Hepatocyte (in vitro differentiated cells): ENCODE results near the gene MCAM. TPM values are rescaled to one million over a fixed set of nuclear protein-coding genes. Genes with fewer than 3 reads are reported as not detected.

Source experiments
- DNase-seq: peaks from one replicate; pipeline ENCODE4 v3.0.0-alpha.2; 2016; ENCODE audit warnings: low spot score
- H2AFZ ChIP-seq: fragments of 200-600 bp; sonication (generic); 2 replicates; pipeline ENCODE4 v1.6.0; 2016; ENCODE audit warnings: antibody characterized with exemption, mild to moderate bottlenecking
- H3K27ac ChIP-seq: fragments of 200-600 bp; sonication (generic); 2 replicates; pipeline ENCODE4 v1.5.1; 2016; ENCODE audit warnings: mild to moderate bottlenecking
- H3K27me3 ChIP-seq: fragments of 200-600 bp; sonication (generic); 2 replicates; pipeline ENCODE4 v1.6.1; 2016
- H3K36me3 ChIP-seq: fragments of 200-600 bp; sonication (generic); replicated peaks from 2 replicates; pipeline ENCODE4 v1.5.1; 2016; ENCODE audit warnings: low read depth; ENCODE audit not compliant: insufficient read depth
- H3K4me1 ChIP-seq: fragments of 200-600 bp; sonication (generic); 2 replicates; pipeline ENCODE4 v1.5.1; 2016; ENCODE audit warnings: mild to moderate bottlenecking, moderate library complexity; ENCODE audit not compliant: insufficient read depth
- H3K4me2 ChIP-seq: fragments of 200-600 bp; sonication (generic); 2 replicates; pipeline ENCODE4 v1.6.0; 2016
- H3K4me3 ChIP-seq: fragments of 200-600 bp; sonication (generic); 2 replicates; pipeline ENCODE4 v1.5.1; 2016; ENCODE audit warnings: mild to moderate bottlenecking
- H3K79me2 ChIP-seq: fragments of 200-600 bp; sonication (generic); 2 replicates; pipeline ENCODE4 v1.6.0; 2017; ENCODE audit warnings: mild to moderate bottlenecking
- H3K9me2 ChIP-seq: fragments of 200-600 bp; sonication (generic); replicated peaks from 2 replicates; pipeline ENCODE4 v1.6.0; 2017; ENCODE audit warnings: mild to moderate bottlenecking; ENCODE audit not compliant: insufficient read depth
- H3K9me3 ChIP-seq: fragments of 200-600 bp; sonication (generic); 2 replicates; pipeline ENCODE4 v1.5.1; 2016; ENCODE audit warnings: low read depth, mild to moderate bottlenecking
- H4K20me1 ChIP-seq: fragments of 200-600 bp; sonication (generic); 2 replicates; pipeline ENCODE4 v1.6.0; 2016; ENCODE audit warnings: mild to moderate bottlenecking; ENCODE audit not compliant: insufficient read depth, poor library complexity, severe bottlenecking
- EZH2 ChIP-seq: fragments of 200-600 bp; sonication (generic); IDR thresholded peaks from 2 replicates; pipeline ENCODE4 v1.6.1; 2016; ENCODE audit warnings: antibody characterized with exemption, mild to moderate bottlenecking, borderline replicate concordance
- EZH2phosphoT487 ChIP-seq: fragments of 200-600 bp; sonication (generic); IDR thresholded peaks from one replicate; pipeline ENCODE4 v1.6.1; 2018; ENCODE audit warnings: antibody characterized with exemption, mild to moderate bottlenecking, low read depth, moderate library complexity; ENCODE audit not compliant: unreplicated experiment, severe bottlenecking
- WGBS: methylation state at CpG from one replicate; pipeline ENCODE4 v1.1.6; 2016; ENCODE audit warnings: low lambda C conversion rate; ENCODE audit errors: missing lambda C conversion rate; 5-methylcytosine and 5-hydroxymethylcytosine counted together
- polyA plus RNA-seq: library from polyadenylated mRNA; unstranded; fragments of >200 nt; fragmentation: Nextera tagmentation; extraction: Ambion mirVana; gene quantifications from 2 replicates; pipeline ENCODE4 v1.2.1, GENCODE V29; 2016
- total RNA-seq: library from RNA; depleted of rRNA; stranded (reverse); fragments of >200 nt; gene quantifications from 2 replicates; pipeline ENCODE4 v1.2.3, GENCODE V29; 2014
- TF ChIP-seq, protein P1 (sequence below): fragments of 200-600 bp; sonication (generic); IDR thresholded peaks from 2 replicates; pipeline ENCODE4 v1.5.1; 2016; ENCODE audit warnings: antibody characterized with exemption, mild to moderate bottlenecking; ENCODE audit not compliant: poor library complexity

Gene MCAM
- total and polyA plus RNA-seq, 2 experiments from 2014 or later, result 6.1 to 35.4 TPM

DNA sequence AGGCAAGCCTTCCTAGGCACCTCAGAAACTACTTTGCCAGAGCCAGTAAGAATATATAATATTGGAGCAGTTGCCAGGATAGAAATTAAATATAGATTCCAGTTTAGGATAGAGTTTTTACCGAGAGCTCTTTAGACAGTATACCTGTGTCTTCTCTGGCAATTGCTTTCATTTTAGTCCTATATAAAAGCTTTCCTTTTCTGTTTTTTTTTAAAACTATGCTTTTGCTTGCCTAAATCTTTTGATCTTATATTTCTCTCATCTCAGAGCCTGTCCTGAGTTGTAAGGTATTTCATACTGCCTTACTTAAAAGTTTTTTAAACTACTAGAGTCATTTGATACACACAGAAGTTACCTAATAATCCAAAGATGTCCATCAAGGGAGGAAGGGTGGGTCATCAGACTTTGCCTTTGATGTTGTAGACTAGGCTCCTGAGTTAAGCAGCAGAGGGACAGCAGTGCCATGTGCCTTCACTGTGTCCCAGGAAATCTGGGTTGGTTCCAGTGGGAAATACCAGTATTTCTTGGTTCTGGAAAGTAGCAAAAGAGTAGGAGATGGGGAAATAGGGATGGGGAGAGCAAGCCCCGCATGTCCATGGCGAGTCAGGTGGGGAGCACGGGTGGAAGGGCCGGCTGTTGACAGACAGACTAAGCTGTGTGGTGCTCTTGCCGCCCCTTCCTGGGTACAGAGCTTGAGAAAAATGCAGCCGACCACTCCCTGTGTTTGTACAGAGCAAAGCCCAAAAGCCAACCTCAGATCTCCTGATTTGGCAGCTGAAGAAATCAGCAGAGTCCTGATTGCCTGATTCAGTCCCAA is 11.2 kb downstream of the MCAM start:
- H3K9me3 ChIP-seq, result no peaks in the 10 kb centered on the region
- no peak overlapping the region for H3K4me3 ChIP-seq
- WGBS, result 89% methylated on average over 7 of the region's 7 CpGs
- H4K20me1 ChIP-seq, result no peaks in the 10 kb centered on the region
- no peaks in the 10 kb centered on the region for H3K27me3 ChIP-seq
- no peaks in the 10 kb centered on the region for H3K79me2 ChIP-seq
- no peaks in the 10 kb centered on the region for H3K36me3 ChIP-seq
- H3K27ac ChIP-seq, result no peak overlapping the region
- no peaks in the 10 kb centered on the region for H3K4me1 ChIP-seq
- H3K9me2 ChIP-seq, result no peaks in the 10 kb centered on the region
- TF ChIP-seq, protein P1, sequence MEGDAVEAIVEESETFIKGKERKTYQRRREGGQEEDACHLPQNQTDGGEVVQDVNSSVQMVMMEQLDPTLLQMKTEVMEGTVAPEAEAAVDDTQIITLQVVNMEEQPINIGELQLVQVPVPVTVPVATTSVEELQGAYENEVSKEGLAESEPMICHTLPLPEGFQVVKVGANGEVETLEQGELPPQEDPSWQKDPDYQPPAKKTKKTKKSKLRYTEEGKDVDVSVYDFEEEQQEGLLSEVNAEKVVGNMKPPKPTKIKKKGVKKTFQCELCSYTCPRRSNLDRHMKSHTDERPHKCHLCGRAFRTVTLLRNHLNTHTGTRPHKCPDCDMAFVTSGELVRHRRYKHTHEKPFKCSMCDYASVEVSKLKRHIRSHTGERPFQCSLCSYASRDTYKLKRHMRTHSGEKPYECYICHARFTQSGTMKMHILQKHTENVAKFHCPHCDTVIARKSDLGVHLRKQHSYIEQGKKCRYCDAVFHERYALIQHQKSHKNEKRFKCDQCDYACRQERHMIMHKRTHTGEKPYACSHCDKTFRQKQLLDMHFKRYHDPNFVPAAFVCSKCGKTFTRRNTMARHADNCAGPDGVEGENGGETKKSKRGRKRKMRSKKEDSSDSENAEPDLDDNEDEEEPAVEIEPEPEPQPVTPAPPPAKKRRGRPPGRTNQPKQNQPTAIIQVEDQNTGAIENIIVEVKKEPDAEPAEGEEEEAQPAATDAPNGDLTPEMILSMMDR, result no peak
- no peak for TF ChIP-seq EZH2
- TF ChIP-seq EZH2phosphoT487, result no peak
- H3K4me2 ChIP-seq, result no peak overlapping the region
- DNase-seq, result no peak
- no peak overlapping the region for H2AFZ ChIP-seq

DNA sequence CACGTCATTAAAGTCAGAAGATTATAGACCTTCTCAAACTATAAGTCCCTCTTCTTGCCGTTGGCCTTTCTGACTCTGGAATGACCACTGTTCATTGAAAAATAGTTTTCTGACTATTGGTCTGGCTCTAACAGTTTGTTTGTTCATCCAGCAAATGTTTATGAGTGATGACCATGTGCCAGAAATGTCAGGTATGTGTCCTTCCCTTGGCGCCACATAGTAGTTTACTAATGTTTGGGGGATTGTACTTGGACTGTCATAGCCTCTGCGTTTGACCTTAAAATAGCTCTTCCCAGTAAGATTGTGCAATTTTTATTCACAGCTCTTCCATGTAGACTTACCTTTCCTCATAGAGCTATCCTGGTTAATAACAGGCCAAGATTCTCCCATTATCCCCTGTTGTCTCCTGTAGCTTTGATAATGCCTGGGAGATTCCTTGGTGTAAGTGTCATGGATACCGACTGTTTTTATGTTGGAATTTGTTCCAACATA is 13.7 kb downstream of the MCAM start:
- Histone ChIP-seq H3K9me3 (no peaks in the 10 kb centered on the region), H3K4me1 (no peaks in the 10 kb centered on the region), H3K27ac (no peak overlapping the region), H3K27me3 (no peaks in the 10 kb centered on the region), H3K4me3 (no peak overlapping the region), H2AFZ (no peak overlapping the region), H3K9me2 (no peaks in the 10 kb centered on the region), H3K36me3 (no peaks in the 10 kb centered on the region), H3K4me2 (no peak overlapping the region), H3K79me2 (no peaks in the 10 kb centered on the region), H4K20me1 (no peaks in the 10 kb centered on the region)
- WGBS, result 97% methylated on average over 5 of the region's 5 CpGs
- DNase-seq, result no peak
- no peak for TF ChIP-seq EZH2phosphoT487
- no peak for TF ChIP-seq EZH2
- TF ChIP-seq, protein P1, result no peak

DNA sequence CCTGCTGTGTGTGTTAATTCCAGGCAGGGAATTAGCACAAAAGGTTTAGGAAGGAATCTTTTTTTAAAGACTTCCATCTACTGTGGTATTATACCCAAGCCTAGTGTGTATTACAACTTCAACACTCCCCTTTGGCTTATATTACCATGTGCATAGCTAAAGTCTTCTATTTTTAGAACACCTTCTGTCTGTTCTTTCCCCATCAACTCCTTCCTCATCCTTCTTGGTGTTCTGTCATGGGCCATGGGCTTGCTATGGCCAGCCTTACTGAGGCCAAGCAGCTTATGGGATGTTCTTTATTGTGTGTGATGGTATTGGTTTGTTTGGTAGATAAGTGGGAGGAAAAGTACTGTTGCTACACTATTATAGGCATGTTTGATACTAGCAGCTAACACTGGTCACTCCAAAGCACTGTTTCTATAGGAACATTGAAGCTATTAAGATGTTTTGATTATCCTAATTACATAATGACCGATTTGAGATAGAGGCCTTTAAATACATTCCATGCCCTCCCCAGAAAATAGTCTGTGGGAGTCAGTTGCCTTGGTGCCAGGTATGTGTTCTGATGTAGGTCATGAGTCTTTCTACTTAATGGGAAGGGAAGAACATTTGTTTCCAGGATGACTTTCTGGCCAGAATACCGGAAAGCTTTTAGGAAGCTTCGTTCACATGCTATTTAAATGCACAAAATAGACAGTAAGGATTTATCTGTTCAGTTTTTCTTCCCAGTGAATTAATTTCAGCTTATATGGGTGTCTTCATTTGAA is 16.5 kb downstream of the MCAM start:
- H3K27me3 ChIP-seq, result no peaks in the 10 kb centered on the region
- no peaks in the 10 kb centered on the region for H4K20me1 ChIP-seq
- no peaks in the 10 kb centered on the region for H3K9me3 ChIP-seq
- no peak overlapping the region for H3K27ac ChIP-seq
- no peaks in the 10 kb centered on the region for H3K4me1 ChIP-seq
- H3K4me3 ChIP-seq, result no peak overlapping the region
- no peak overlapping the region for H2AFZ ChIP-seq
- WGBS, result 92% methylated on average over 3 of the region's 3 CpGs
- no peaks in the 10 kb centered on the region for H3K79me2 ChIP-seq
- no peak overlapping the region for H3K4me2 ChIP-seq
- no peaks in the 10 kb centered on the region for H3K9me2 ChIP-seq
- TF ChIP-seq EZH2phosphoT487 (no peak), EZH2 (no peak)
- TF ChIP-seq, protein P1, result no peak
- no peak for DNase-seq
- no peaks in the 10 kb centered on the region for H3K36me3 ChIP-seq
